Activated CD4-positive, alpha-beta T cell treated with anti-CD3 and anti-CD28 coated beads for 4 hours (primary cell): Measurements from ENCODE around the gene ATIC.

ENCODE experiments used
- DNase-seq, 2 donors: peaks; one replicate each; pipeline ENCODE4 v3.0.0-alpha.2; 2020

Gene ATIC

GRCh38 chr2:215361876-215362561 is 50.2 kb downstream of the ATIC start:
- no peak for DNase-seq

GRCh38 chr2:215362562-215362904 is 50.7 kb downstream of the ATIC start:
- DNase-seq: no peak

GRCh38 chr2:215363039-215363438 is 51.2 kb downstream of the ATIC start:
- no peak for DNase-seq

GRCh38 chr2:215363461-215364156 is 51.8 kb downstream of the ATIC start:
- no peak for DNase-seq

GRCh38 chr2:215364157-215365155 is 52.6 kb downstream of the ATIC start:
- DNase-seq: no peak

GRCh38 chr2:215365184-215365658 is 53.4 kb downstream of the ATIC start:
- no peak for DNase-seq

GRCh38 chr2:215366440-215367032 is 54.7 kb downstream of the ATIC start:
- DNase-seq: no peak

GRCh38 chr2:215367662-215368492 is 56.0 kb downstream of the ATIC start:
- no peak for DNase-seq

GRCh38 chr2:215368493-215368809 is 56.6 kb downstream of the ATIC start:
- no peak for DNase-seq

GRCh38 chr2:215369181-215369760 is 57.4 kb downstream of the ATIC start:
- DNase-seq: no peak

- DNase-seq: no peak
Measured at GRCh38 chr2:215370112-215370965, 58.5 kb downstream of the ATIC start.

- no peak for DNase-seq
Measured at GRCh38 chr2:215371915-215372897, 60.3 kb downstream of the ATIC start.

GRCh38 chr2:215372968-215373649 is 61.2 kb downstream of the ATIC start:
- no peak for DNase-seq

GRCh38 chr2:215374002-215374401 is 62.1 kb downstream of the ATIC start:
- DNase-seq: no peak

GRCh38 chr2:215374642-215375466 is 63.0 kb downstream of the ATIC start:
- DNase-seq: no peak

GRCh38 chr2:215375467-215375830 is 63.6 kb downstream of the ATIC start:
- DNase-seq: no peak

GRCh38 chr2:215376103-215376780 is 64.4 kb downstream of the ATIC start:
- no peak for DNase-seq
